ENCODE measurements around the gene FRMD4A. TPM values are rescaled to one million over a fixed set of nuclear protein-coding genes. Genes with fewer than 3 reads are reported as not detected.

FRMD4A gene
- total RNA-seq, 1 donor from 2014 or later = 28.2 TPM

DNA sequence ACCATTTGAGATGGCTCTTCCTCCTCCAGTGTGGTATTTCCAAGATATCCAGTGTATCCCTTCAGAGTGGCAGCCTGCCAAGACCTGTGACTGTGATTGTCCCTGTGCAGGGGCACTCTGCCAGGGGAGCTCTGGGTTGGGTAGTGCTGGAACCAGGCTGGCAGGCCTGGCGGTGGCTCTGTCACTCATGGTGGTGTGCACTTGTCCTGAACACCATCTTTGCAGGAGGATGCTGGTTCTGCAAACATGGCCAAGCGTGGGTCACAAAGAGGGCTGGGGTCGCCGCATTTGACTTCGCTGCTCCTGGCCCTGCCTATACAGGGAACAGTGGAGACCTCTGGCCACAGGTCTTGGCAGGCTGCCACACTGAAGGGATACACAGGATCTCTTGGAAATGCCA is 538.7 kb downstream of the FRMD4A start:
- TF ChIP-seq, protein P1, sequence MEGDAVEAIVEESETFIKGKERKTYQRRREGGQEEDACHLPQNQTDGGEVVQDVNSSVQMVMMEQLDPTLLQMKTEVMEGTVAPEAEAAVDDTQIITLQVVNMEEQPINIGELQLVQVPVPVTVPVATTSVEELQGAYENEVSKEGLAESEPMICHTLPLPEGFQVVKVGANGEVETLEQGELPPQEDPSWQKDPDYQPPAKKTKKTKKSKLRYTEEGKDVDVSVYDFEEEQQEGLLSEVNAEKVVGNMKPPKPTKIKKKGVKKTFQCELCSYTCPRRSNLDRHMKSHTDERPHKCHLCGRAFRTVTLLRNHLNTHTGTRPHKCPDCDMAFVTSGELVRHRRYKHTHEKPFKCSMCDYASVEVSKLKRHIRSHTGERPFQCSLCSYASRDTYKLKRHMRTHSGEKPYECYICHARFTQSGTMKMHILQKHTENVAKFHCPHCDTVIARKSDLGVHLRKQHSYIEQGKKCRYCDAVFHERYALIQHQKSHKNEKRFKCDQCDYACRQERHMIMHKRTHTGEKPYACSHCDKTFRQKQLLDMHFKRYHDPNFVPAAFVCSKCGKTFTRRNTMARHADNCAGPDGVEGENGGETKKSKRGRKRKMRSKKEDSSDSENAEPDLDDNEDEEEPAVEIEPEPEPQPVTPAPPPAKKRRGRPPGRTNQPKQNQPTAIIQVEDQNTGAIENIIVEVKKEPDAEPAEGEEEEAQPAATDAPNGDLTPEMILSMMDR (IDR thresholded peaks at IDR 0.05; ENCODE audit: insufficient read depth, low read length, poor library complexity, severe bottlenecking) = no peak

DNA sequence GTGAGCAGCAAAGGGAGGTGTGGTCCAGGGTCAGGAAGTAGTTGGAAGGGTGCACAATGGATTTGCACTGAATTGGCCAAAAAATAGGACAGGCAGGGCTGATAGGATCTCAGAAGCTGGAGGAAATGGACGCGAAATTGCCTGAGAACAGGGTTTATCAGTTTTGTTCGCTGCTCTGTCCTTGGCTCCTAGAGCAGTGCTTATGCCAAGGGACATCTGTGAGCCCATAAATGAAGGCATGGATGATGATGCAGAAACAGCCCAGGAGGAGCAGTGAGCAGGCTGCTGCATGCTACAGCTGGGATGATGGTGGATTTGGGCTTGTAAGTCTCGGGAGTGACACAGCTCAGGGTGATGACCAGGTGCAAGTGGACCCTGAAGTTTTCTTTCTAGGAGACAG is 539.2 kb downstream of the FRMD4A start:
- DNase-seq (ENCODE audit: low read depth) = no peak
- no peak overlapping the region for H3K4me3 ChIP-seq (ENCODE audit: low read depth, low read length)
- no peaks in the 10 kb centered on the region for H3K27me3 ChIP-seq (ENCODE audit: control insufficient read depth, insufficient read depth, low read length)
- H3K36me3 ChIP-seq (ENCODE audit: control insufficient read depth, insufficient read depth, low read length) = no peaks in the 10 kb centered on the region
- TF ChIP-seq, protein P1 (IDR thresholded peaks at IDR 0.05; ENCODE audit: insufficient read depth, low read length, poor library complexity, severe bottlenecking) = no peak

More for the DNA sequence above, 538.7 kb downstream of the FRMD4A start:
- DNase-seq (ENCODE audit: low read depth) = no peak
- no peaks in the 10 kb centered on the region for H3K36me3 ChIP-seq (ENCODE audit: control insufficient read depth, insufficient read depth, low read length)
- no peaks in the 10 kb centered on the region for H3K27me3 ChIP-seq (ENCODE audit: control insufficient read depth, insufficient read depth, low read length)
- H3K4me3 ChIP-seq (ENCODE audit: low read depth, low read length) = no peak overlapping the region

DNA sequence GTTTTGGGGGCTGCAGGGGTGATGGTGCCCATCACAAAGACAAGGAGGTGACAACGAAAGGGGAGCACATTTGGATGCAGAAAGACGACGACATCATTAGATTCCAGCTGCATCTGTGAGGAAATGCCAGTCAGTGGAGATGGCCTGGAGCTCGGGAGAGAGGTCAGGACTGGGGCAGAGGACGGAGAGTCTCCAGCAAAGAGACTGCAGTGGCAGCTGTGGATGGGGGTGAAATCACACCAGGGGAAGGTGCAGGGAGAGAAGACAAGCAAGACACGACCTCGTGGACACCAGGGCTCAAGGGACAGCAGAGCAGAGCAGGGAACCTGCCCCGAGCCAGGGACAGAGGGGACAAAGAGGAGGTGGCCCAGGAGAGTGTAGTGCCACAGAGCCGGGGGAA is 540.5 kb downstream of the FRMD4A start:
- TF ChIP-seq, protein P1 (IDR thresholded peaks at IDR 0.05; ENCODE audit: insufficient read depth, low read length, poor library complexity, severe bottlenecking) = no peak
- H3K27me3 ChIP-seq (ENCODE audit: control insufficient read depth, insufficient read depth, low read length) = no peaks in the 10 kb centered on the region
- DNase-seq (ENCODE audit: low read depth) = no peak
- H3K36me3 ChIP-seq (ENCODE audit: control insufficient read depth, insufficient read depth, low read length) = no peaks in the 10 kb centered on the region
- no peak overlapping the region for H3K4me3 ChIP-seq (ENCODE audit: low read depth, low read length)

DNA sequence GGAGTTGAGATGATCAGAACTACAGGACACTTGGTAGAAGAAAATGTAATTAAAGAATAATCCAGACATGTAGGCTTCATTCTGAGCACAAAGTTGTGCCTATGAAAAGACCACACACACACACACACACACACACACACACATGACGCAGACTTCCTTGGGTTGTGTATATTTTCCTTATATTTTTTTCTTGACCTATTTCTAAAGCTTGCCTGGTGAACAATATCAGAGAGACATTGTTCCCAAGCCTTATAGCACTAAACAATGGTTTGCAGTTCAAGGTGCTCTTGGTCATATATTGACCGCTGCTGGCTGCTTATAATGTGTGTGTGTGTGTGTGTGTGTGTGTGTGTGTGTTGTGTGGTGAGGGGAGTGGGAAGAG is 541.3 kb downstream of the FRMD4A start:
- no peak for DNase-seq (ENCODE audit: low read depth)
- Histone ChIP-seq H3K36me3 (ENCODE audit: control insufficient read depth, insufficient read depth, low read length) (no peaks in the 10 kb centered on the region), H3K27me3 (ENCODE audit: control insufficient read depth, insufficient read depth, low read length) (no peaks in the 10 kb centered on the region), H3K4me3 (ENCODE audit: low read depth, low read length) (no peak overlapping the region)
- TF ChIP-seq, protein P1 (IDR thresholded peaks at IDR 0.05; ENCODE audit: insufficient read depth, low read length, poor library complexity, severe bottlenecking) = no peak

DNA sequence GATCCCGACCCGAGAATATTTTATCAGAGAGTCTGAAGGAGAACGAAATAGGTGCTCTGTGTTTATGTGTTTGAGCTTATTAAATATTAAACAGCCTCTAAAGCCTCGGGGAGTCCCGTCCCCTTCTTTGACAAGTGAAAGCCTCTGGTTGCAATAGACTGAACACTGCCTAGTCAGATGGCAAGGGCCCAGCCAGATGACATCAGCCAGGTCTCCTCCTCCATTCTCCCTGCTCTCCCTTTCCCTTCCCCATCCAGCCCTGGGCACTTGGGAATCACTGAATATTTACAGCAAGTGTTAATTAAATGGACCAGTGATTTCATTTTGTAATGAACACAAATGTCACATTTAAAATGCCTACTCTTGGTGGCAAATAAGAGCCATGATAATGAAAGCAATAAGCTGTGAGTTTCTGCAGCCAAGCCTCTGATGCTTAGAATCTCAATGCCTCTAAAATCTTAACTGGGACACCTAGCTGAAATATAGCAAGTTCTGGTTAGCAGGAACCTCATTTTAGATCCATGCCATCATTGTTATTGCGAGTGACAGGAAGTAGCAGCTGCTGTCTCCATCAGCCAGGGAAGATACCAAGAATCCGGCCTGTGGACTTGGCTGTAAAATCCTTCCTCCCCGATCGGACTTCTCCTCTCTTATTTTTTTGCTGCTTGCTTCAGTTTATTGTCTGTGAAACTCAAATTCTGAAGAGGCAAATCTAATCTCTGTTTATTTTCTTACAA is 541.8 kb downstream of the FRMD4A start:
- no peaks in the 10 kb centered on the region for H3K27me3 ChIP-seq (ENCODE audit: control insufficient read depth, insufficient read depth, low read length)
- H3K4me3 ChIP-seq (ENCODE audit: low read depth, low read length) = no peak overlapping the region
- DNase-seq (ENCODE audit: low read depth) = no peak
- TF ChIP-seq, protein P1 (IDR thresholded peaks at IDR 0.05; ENCODE audit: insufficient read depth, low read length, poor library complexity, severe bottlenecking) = no peak
- H3K36me3 ChIP-seq (ENCODE audit: control insufficient read depth, insufficient read depth, low read length) = no peaks in the 10 kb centered on the region

DNA sequence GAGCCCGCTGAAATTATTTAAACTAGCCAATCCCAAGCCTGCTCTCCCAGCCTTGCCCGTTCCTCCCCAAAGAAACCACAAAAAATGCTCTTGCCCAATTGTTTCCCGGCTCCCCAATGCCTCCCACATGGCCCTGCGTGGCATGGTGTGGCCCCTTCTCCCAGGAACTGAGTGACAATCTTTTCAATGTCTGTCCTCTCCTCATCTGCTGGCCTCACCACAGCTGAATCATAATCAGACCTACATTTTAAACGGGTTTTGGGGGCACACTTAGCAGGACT is 542.5 kb downstream of the FRMD4A start:
- TF ChIP-seq, protein P1 (IDR thresholded peaks at IDR 0.05; ENCODE audit: insufficient read depth, low read length, poor library complexity, severe bottlenecking) = no peak
- DNase-seq (ENCODE audit: low read depth) = no peak
- no peaks in the 10 kb centered on the region for H3K36me3 ChIP-seq (ENCODE audit: control insufficient read depth, insufficient read depth, low read length)
- H3K27me3 ChIP-seq (ENCODE audit: control insufficient read depth, insufficient read depth, low read length) = no peaks in the 10 kb centered on the region
- no peak overlapping the region for H3K4me3 ChIP-seq (ENCODE audit: low read depth, low read length)
